ENCODE data around the gene USH1C.
A peak's percentile ranks its signal among the peaks of the same experiment; 100 is the strongest.

The USH1C gene

DNA sequence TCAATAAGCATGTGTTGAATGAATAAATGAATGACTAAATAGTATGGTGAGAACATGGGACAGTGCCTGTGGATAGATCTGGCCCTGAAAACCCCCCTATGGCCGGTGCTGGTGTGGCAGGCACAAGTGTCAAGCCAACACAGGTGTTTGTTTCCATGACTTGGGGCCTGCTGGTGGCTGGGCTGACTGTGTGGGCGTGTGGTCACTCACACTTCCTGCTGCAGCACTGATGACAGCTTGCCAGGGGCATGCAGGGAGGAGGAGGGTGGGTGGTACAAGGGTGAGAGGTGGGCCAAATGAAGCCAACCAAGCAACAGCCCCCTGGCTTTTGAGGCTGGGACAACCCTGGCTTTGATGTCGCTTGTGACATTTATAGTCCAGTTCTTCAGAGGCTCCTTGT lies 37.3 kb downstream of the USH1C start:
- Histone ChIP-seq H3K27ac (ENCODE audit: poor library complexity, severe bottlenecking) (no peak overlapping the region), H3K4me1 (ENCODE audit: insufficient read depth, poor library complexity, severe bottlenecking) (no peaks in the 10 kb centered on the region), H3K9me3 (ENCODE audit: severe bottlenecking) (no peaks in the 10 kb centered on the region), H3K4me3 (ENCODE audit: severe bottlenecking) (no peak overlapping the region), H3K27me3 (ENCODE audit: insufficient read depth, poor library complexity, severe bottlenecking) (no peaks in the 10 kb centered on the region), H3K36me3 (ENCODE audit: low read depth) (no peaks in the 10 kb centered on the region)
- no peak for ATAC-seq (ENCODE audit: low read depth)
- DNase-seq (ENCODE audit: low spot score) = no peak
- no peak for TF ChIP-seq CTCF (IDR thresholded peaks at IDR 0.05; ENCODE audit: poor library complexity, severe bottlenecking)

DNA sequence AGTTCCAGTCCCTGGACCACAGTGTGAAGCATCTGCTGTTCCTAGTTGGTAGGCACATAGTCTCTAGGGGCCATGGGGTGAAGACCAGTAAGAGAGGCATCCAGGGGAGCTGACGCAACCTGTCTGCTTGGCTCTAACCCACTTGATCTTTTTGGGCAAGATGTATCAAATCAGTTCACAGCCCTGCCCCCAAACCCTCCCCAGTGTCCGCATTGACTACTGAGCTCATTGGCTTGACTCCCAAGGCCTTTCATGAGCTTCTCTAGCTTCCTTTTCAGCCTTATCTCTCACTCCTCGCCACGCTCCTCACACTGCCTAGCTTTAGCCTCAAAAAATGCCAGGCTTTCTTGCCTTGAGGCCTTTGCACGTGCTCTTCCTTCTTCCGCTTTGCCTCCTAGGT lies 37.9 kb downstream of the USH1C start:
- Histone ChIP-seq H3K4me3 (ENCODE audit: severe bottlenecking) (no peak overlapping the region), H3K27ac (ENCODE audit: poor library complexity, severe bottlenecking) (no peak overlapping the region), H3K9me3 (ENCODE audit: severe bottlenecking) (no peaks in the 10 kb centered on the region), H3K36me3 (ENCODE audit: low read depth) (no peaks in the 10 kb centered on the region), H3K27me3 (ENCODE audit: insufficient read depth, poor library complexity, severe bottlenecking) (no peaks in the 10 kb centered on the region), H3K4me1 (ENCODE audit: insufficient read depth, poor library complexity, severe bottlenecking) (no peaks in the 10 kb centered on the region)
- ATAC-seq (ENCODE audit: low read depth) = no peak
- DNase-seq (ENCODE audit: low spot score) = no peak
- no peak for TF ChIP-seq CTCF (IDR thresholded peaks at IDR 0.05; ENCODE audit: poor library complexity, severe bottlenecking)

- H3K4me3 ChIP-seq (ENCODE audit: severe bottlenecking) = no peak overlapping the region
- no peak for TF ChIP-seq CTCF (IDR thresholded peaks at IDR 0.05; ENCODE audit: poor library complexity, severe bottlenecking)
- no peak for DNase-seq (ENCODE audit: low spot score)
- H3K27ac ChIP-seq (ENCODE audit: poor library complexity, severe bottlenecking) = no peak overlapping the region
- H3K27me3 ChIP-seq (ENCODE audit: insufficient read depth, poor library complexity, severe bottlenecking) = no peaks in the 10 kb centered on the region
- no peaks in the 10 kb centered on the region for H3K4me1 ChIP-seq (ENCODE audit: insufficient read depth, poor library complexity, severe bottlenecking)
- no peak for ATAC-seq (ENCODE audit: low read depth)
- no peaks in the 10 kb centered on the region for H3K9me3 ChIP-seq (ENCODE audit: severe bottlenecking)
- H3K36me3 ChIP-seq (ENCODE audit: low read depth) = no peaks in the 10 kb centered on the region
Measured at GRCh38 chr11:17505146-17505545, 39.1 kb downstream of the USH1C start.

DNA sequence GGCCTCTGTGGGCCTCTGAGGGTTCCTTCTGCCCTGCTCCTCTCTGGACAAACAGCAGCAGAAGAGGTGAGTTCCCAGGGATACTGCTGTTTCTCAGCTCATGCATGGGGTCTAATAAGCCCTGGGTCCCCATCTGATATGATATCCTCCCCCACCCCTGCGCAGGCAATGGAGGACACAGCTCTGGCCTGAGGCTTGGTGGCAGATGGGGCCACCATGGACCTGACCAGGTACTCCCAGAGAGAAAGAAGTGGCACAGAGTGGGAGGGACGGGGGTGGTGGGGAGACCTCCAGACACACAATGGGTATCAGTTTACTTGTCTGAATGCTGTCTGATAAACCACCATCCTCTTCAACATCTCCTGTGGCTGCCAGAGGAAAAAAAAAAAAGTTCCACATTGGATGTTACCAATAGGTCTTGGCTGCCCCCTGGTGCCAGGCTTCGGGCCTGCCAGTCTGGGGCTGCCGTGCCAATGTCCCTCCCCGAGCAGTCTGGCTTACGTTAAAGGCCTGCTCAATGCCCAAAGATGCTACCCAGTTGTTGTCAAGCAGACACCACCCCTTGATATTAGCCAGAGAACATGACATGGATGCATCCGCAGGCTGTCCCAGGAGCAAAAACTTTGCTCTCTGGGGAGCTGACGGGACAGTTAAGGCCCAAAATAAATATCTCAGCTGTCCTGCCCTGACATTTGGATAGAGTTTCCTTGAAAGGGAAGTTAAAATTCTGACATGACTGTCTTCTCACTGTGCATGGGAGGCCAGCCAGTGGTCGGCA lies 39.7 kb downstream of the USH1C start:
- peak; percentile 82 for TF ChIP-seq CTCF (IDR thresholded peaks at IDR 0.05; ENCODE audit: poor library complexity, severe bottlenecking)
- H3K9me3 ChIP-seq (ENCODE audit: severe bottlenecking) = no peaks in the 10 kb centered on the region
- no peak overlapping the region for H3K4me3 ChIP-seq (ENCODE audit: severe bottlenecking)
- no peak for DNase-seq (ENCODE audit: low spot score)
- peak; percentile 61 for ATAC-seq (ENCODE audit: low read depth)
- no peaks in the 10 kb centered on the region for H3K4me1 ChIP-seq (ENCODE audit: insufficient read depth, poor library complexity, severe bottlenecking)
- H3K36me3 ChIP-seq (ENCODE audit: low read depth) = no peaks in the 10 kb centered on the region
- H3K27me3 ChIP-seq (ENCODE audit: insufficient read depth, poor library complexity, severe bottlenecking) = no peaks in the 10 kb centered on the region
- no peak overlapping the region for H3K27ac ChIP-seq (ENCODE audit: poor library complexity, severe bottlenecking)

- no peak for DNase-seq (ENCODE audit: low spot score)
- no peaks in the 10 kb centered on the region for H3K27me3 ChIP-seq (ENCODE audit: insufficient read depth, poor library complexity, severe bottlenecking)
- TF ChIP-seq CTCF (IDR thresholded peaks at IDR 0.05; ENCODE audit: poor library complexity, severe bottlenecking) = no peak
- ATAC-seq (ENCODE audit: low read depth) = no peak
- no peaks in the 10 kb centered on the region for H3K36me3 ChIP-seq (ENCODE audit: low read depth)
- no peaks in the 10 kb centered on the region for H3K4me1 ChIP-seq (ENCODE audit: insufficient read depth, poor library complexity, severe bottlenecking)
- no peak overlapping the region for H3K4me3 ChIP-seq (ENCODE audit: severe bottlenecking)
- no peak overlapping the region for H3K27ac ChIP-seq (ENCODE audit: poor library complexity, severe bottlenecking)
- H3K9me3 ChIP-seq (ENCODE audit: severe bottlenecking) = no peaks in the 10 kb centered on the region
Measured at GRCh38 chr11:17502630-17503029, 41.6 kb downstream of the USH1C start.
